ENCODE data around the gene ZNF830.

Gene ZNF830

DNA sequence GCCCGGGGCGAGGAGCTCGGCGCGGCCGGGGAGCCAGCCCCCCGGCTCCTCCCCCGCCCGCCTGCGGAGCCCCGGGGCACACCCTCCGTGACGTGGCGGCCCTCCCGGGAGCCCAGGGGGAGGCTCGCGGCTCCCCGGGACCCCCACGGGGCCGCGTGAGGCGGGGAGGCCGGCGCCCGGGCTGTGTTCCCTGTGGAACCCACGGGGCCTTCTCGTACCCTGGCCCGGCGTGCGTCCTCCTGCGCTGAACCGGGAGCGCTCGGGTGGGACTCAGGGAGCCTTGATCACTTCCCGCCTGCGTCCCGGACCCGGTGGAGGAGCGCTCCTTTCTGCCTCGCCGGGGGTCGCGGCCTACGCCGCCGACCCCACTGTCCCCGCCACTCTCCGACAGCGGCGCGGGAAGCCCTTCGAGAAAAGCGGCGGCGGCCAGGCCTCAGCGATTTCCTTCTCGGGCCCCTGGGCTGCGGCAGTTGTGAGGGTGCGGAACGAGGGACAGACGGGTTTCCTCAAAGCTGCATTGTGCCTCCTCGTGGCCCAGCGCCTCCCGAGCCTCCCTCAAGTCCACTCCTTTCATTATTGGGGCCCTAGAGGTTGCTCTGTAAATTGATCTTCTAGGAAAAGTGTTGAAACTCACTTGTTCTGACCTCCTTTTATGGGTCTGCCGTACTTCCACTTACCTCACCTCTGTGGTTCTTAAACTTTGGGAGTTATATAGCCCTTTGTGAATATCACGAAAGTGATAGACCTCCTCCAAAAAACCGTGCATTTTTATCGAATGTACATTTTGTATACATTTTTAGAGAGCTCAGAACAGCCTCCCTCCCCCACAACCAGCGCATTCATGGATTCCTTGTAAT lies 19.6 kb downstream of the ZNF830 start:
- TF ChIP-seq, protein P1, sequence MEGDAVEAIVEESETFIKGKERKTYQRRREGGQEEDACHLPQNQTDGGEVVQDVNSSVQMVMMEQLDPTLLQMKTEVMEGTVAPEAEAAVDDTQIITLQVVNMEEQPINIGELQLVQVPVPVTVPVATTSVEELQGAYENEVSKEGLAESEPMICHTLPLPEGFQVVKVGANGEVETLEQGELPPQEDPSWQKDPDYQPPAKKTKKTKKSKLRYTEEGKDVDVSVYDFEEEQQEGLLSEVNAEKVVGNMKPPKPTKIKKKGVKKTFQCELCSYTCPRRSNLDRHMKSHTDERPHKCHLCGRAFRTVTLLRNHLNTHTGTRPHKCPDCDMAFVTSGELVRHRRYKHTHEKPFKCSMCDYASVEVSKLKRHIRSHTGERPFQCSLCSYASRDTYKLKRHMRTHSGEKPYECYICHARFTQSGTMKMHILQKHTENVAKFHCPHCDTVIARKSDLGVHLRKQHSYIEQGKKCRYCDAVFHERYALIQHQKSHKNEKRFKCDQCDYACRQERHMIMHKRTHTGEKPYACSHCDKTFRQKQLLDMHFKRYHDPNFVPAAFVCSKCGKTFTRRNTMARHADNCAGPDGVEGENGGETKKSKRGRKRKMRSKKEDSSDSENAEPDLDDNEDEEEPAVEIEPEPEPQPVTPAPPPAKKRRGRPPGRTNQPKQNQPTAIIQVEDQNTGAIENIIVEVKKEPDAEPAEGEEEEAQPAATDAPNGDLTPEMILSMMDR (IDR thresholded peaks at IDR 0.05; ENCODE audit: low read depth, low read length) = no peak

DNA sequence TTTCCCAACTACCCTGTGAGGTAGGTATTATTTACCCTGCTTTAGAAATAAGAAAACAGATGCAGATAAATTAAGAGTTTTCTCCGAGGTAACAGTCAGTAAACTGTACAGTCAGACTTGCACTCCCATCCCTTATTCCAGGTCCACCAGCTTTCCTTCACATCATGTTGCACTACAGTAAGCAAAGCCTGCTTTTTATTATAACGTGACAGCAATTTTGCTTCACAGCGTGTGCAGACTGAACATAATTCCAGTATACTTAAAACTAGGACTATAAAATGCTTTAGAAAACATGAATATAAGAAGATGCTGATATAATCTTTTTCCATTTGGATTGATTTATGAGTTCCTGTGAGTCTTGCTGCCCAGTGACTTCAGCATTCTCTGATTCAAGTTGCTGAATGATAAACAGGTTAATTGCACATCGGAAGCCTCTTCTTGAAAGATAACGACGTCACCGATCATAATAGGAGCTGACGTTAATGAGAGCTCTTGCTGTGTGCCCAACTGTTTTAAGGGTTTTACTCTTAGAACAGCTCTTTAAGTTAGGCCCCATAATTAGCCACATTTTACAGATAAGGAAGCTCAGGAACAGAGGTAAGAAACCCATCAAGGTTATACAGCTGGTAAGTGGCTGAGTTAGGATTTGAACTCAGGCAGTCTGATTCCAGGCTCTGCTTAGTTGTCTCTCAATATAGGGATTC lies 20.4 kb downstream of the ZNF830 start:
- TF ChIP-seq, protein P1 (IDR thresholded peaks at IDR 0.05; ENCODE audit: low read depth, low read length) = no peak
- H3K4me3 ChIP-seq (ENCODE audit: low read depth, low read length) = peak overlapping the region; percentile 82

More for the DNA sequence above, 19.6 kb downstream of the ZNF830 start:
- H3K4me3 ChIP-seq (ENCODE audit: low read depth, low read length) = peak overlapping the region; percentile 82

DNA sequence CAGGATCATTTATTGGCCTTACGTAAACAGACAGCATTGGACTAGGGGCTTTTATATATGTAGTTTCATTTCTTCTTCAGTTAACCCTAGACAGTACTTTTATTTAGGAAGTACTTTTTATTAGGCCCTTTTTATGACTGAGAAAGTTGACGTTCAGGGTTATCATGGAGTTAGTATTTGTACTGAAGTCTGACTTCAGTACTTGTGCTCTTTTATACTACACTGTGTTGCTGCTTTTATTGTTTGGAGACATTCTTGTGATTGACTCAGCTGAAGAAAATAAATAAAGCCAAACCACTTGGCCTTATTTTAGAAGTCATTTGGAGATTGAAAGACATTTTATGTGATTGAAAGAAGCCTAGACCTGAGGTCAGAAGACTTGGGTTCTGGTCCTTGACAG lies 25.9 kb downstream of the ZNF830 start:
- TF ChIP-seq, protein P1 (IDR thresholded peaks at IDR 0.05; ENCODE audit: low read depth, low read length) = no peak
- H3K4me3 ChIP-seq (ENCODE audit: low read depth, low read length) = no peak overlapping the region

DNA sequence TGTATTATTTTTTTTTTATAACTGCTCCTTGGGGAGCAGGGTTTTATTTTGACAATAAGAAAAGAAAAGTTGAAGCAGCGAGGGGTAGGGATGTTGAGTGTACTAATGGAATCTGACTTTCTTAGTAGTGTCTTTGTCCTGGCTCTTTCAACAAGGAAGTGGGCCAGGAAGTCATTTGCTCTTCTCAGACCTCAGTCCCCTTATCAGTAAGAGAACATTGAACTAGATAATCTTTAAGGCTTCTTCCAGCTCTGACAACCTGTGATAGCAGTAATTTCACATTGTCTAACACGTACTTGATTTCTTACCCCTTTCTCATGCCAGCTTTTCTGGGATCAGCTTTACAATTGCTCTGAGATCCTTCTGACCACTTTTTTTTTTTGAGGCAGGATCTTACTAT lies 27.3 kb downstream of the ZNF830 start:
- no peak overlapping the region for H3K4me3 ChIP-seq (ENCODE audit: low read depth, low read length)
- TF ChIP-seq, protein P1 (IDR thresholded peaks at IDR 0.05; ENCODE audit: low read depth, low read length) = no peak

DNA sequence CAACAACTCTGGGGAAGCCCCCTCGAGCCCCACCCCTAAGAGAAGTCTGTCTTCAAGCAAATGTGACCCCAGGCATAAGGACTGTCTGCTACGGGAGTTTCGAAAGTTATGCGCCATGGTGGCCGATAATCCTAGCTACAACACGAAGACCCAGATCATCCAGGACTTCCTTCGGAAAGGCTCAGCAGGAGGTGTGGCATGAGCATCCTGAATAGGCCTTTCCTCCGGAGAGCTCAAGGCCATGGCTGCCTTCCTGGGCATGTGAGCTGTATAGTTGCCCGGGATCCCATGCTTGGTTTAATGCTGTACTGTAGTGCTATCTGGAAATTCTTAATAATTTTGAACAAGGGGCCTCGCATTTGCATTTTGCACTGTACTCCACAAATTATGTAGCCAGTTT lies 28.1 kb downstream of the ZNF830 start:
- no peak overlapping the region for H3K4me3 ChIP-seq (ENCODE audit: low read depth, low read length)
- TF ChIP-seq, protein P1 (IDR thresholded peaks at IDR 0.05; ENCODE audit: low read depth, low read length) = no peak

DNA sequence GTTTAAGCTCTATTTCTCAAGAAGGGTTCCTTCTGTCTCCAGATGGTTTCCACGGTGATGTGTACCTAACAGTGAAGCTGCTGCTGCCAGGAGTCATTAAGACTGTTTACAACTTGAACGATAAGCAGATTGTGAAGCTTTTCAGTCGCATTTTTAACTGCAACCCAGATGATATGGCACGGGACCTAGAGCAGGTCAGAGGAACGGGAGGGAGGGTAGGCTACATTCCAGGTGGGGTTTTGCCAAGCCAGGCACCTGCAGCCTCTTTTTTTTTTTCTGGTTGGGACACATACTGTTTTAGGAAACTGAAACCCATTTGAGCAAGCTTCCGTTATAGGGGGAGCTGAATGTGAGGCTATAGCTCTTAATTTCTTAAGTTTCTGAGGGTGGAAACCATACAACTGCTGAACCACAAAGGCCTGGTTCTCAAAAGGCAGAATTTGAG lies 29.6 kb downstream of the ZNF830 start:
- no peak overlapping the region for H3K4me3 ChIP-seq (ENCODE audit: low read depth, low read length)
- TF ChIP-seq, protein P1 (IDR thresholded peaks at IDR 0.05; ENCODE audit: low read depth, low read length) = no peak

DNA sequence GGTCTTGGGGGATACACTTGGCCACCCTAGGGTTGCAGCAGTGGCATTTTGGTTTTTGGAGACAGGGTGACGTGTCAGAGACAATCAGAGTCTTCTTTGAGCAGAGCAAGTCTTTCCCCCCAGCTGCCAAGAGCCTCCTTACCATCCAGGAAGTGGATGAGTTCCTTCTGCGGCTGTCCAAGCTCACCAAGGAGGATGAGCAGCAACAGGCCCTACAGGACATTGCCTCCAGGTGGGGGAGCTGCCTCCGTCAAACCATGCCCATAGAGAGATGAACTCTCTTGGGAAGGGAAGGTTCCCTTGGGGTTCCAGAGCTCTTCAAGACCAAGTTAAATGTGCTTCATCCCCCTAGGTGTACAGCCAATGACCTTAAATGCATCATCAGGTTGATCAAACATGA lies 30.3 kb downstream of the ZNF830 start:
- no peak overlapping the region for H3K4me3 ChIP-seq (ENCODE audit: low read depth, low read length)
- TF ChIP-seq, protein P1 (IDR thresholded peaks at IDR 0.05; ENCODE audit: low read depth, low read length) = no peak
